GM23248 (cell line): ENCODE measurements around the gene SALL2. TPM values are rescaled to one million over a fixed set of nuclear protein-coding genes. Genes with fewer than 3 reads are reported as not detected.

Experiments used
- DNase-seq: peaks from one replicate; pipeline ENCODE4 v3.0.0-alpha.2; 2015
- H2AFZ ChIP-seq: fragments of 200-600 bp; sonication (generic); 2 replicates; pipeline ENCODE4 v1.6.1; 2016; ENCODE audit warnings: antibody characterized with exemption
- H3F3A ChIP-seq: fragments of 200-600 bp; sonication (generic); 2 replicates; pipeline ENCODE4 v1.6.1; 2016; ENCODE audit warnings: mild to moderate bottlenecking, antibody characterized with exemption, mixed run types; ENCODE audit not compliant: insufficient read depth
- H3K27ac ChIP-seq: fragments of 200-600 bp; sonication (generic); 2 replicates; pipeline ENCODE4 v1.5.1; 2016; ENCODE audit warnings: mild to moderate bottlenecking
- H3K27me3 ChIP-seq: fragments of 200-600 bp; sonication (generic); replicated peaks from 2 replicates; pipeline ENCODE4 v1.6.1; 2016; ENCODE audit warnings: mild to moderate bottlenecking; ENCODE audit not compliant: insufficient read depth
- H3K36me3 ChIP-seq: fragments of 200-600 bp; sonication (generic); 2 replicates; pipeline ENCODE4 v1.6.1; 2016; ENCODE audit warnings: low read depth, mild to moderate bottlenecking
- H3K4me1 ChIP-seq: fragments of 200-600 bp; sonication (generic); 2 replicates; pipeline ENCODE4 v1.6.1; 2016; ENCODE audit warnings: mild to moderate bottlenecking; ENCODE audit not compliant: insufficient read depth
- H3K4me2 ChIP-seq: fragments of 200-600 bp; sonication (generic); one replicate; pipeline ENCODE4 v1.6.1; 2016; ENCODE audit warnings: mild to moderate bottlenecking; ENCODE audit not compliant: unreplicated experiment
- H3K4me3 ChIP-seq: fragments of 200-600 bp; sonication (generic); 2 replicates; pipeline ENCODE4 v1.5.1; 2016; ENCODE audit warnings: mild to moderate bottlenecking
- H3K79me2 ChIP-seq: fragments of 200-600 bp; sonication (generic); 2 replicates; pipeline ENCODE4 v1.6.1; 2016; ENCODE audit warnings: mild to moderate bottlenecking; ENCODE audit not compliant: insufficient read depth
- H3K9ac ChIP-seq: fragments of 200-600 bp; sonication (generic); 2 replicates; pipeline ENCODE4 v1.6.1; 2016; ENCODE audit warnings: mild to moderate bottlenecking
- H3K9me2 ChIP-seq: fragments of 200-600 bp; sonication (generic); 2 replicates; pipeline ENCODE4 v1.6.1; 2016; ENCODE audit warnings: mixed run types, mild to moderate bottlenecking, moderate library complexity; ENCODE audit not compliant: insufficient read depth
- H3K9me3 ChIP-seq: fragments of 200-600 bp; sonication (generic); one replicate; pipeline ENCODE4 v1.6.1; 2017; ENCODE audit warnings: low read depth
- H4K20me1 ChIP-seq: fragments of 200-600 bp; sonication (generic); 2 replicates; pipeline ENCODE4 v1.6.0; 2016; ENCODE audit not compliant: insufficient read depth
- EZH2 ChIP-seq: fragments of 200-600 bp; sonication (generic); IDR thresholded peaks from 2 replicates; pipeline ENCODE4 v1.6.1; 2018; ENCODE audit warnings: antibody characterized with exemption, mild to moderate bottlenecking; ENCODE audit not compliant: insufficient read depth, poor library complexity, severe bottlenecking
- EZH2phosphoT487 ChIP-seq: fragments of 200-600 bp; sonication (generic); IDR thresholded peaks from 2 replicates; pipeline ENCODE4 v1.6.1; 2018; ENCODE audit warnings: antibody characterized with exemption, moderate library complexity, mild to moderate bottlenecking, low read depth; ENCODE audit not compliant: insufficient read depth
- WGBS, 2 experiments: methylation state at CpG; one replicate each; pipeline ENCODE4 v1.1.6; 2015 to 2017; ENCODE audit warnings: low lambda C conversion rate in 2 of 2, low coverage in 1 of 2; ENCODE audit errors: missing lambda C conversion rate in 2 of 2; 5-methylcytosine and 5-hydroxymethylcytosine counted together
- in situ Hi-C: fragments of 300-500 bp; cut with MboI; formaldehyde crosslinking; loops from 2 replicates; pipeline ENCODE4 v1.15.0; 2020
- polyA plus RNA-seq: library from polyadenylated mRNA; unstranded; fragments of >200 nt; fragmentation: Nextera tagmentation; extraction: Ambion mirVana; gene quantifications from 2 replicates; pipeline ENCODE4 v1.2.1, GENCODE V29; 2016
- total RNA-seq: library from RNA; depleted of rRNA; stranded (reverse); fragments of >200 nt; shearing (Covaris generic); gene quantifications from 2 replicates; pipeline ENCODE4 v1.2.3, GENCODE V29; 2014

SALL2 gene
- total and polyA plus RNA-seq, 2 experiments from 2014 or later: 0.69 to 2.7 TPM

GRCh38 chr14:21510735-21511657 lies 15.2 kb downstream of the SALL2 start, which contains the start of gene METTL3:
METTL3 (minus strand) TSS chr14:21511340; CDS start chr14:21511223, 117 bp downstream.
- Histone ChIP-seq H2AFZ (peak within 1 kb of the TSS; percentile 98), H4K20me1 (no peaks in the 10 kb centered on the region), H3K9ac (peak within 1 kb of the TSS; percentile 92), H3K9me2 (no peaks in the 10 kb centered on the region), H3K4me1 (peaks cover 5% of the 10 kb centered on the region), H3K27me3 (no peaks in the 10 kb centered on the region), H3K36me3 (no peaks in the 10 kb centered on the region), H3K9me3 (no peaks in the 10 kb centered on the region), H3F3A (0 out of 2 replicates have a peak, but pooled peaks cover 4% of the 10 kb centered on the region), H3K27ac (peak within 1 kb of the TSS; percentile 92), H3K4me2 (peak within 1 kb of the TSS; percentile 79), H3K79me2 (peaks cover 50% of the 10 kb centered on the region), H3K4me3 (peak within 1 kb of the TSS; percentile 97)
- in situ Hi-C loops: no loop called here
- peak; percentile 100 for DNase-seq
- TF ChIP-seq EZH2phosphoT487: no peak
- TF ChIP-seq EZH2: no peak
- WGBS, 2 experiments: 1% methylated on average over 51 to 53 of the region's 53 CpGs

GRCh38 chr14:21509432-21510143 lies 16.6 kb downstream of the SALL2 start:
- peaks cover 5% of the 10 kb centered on the region for H3K4me1 ChIP-seq
- H3K9ac ChIP-seq: peak overlapping the region; percentile 92
- 94 to 97% methylated on average over 6 of the region's 6 CpGs for WGBS, 2 experiments
- no peaks in the 10 kb centered on the region for H3K27me3 ChIP-seq
- 0 out of 2 replicates have a peak overlapping the region, but pooled peaks have one; percentile 98 for H2AFZ ChIP-seq
- peak overlapping the region; percentile 97 for H3K4me3 ChIP-seq
- in situ Hi-C loops: no loop called here
- no peaks in the 10 kb centered on the region for H3K9me2 ChIP-seq
- no peak for TF ChIP-seq EZH2
- no peak for TF ChIP-seq EZH2phosphoT487
- no peaks in the 10 kb centered on the region for H4K20me1 ChIP-seq
- no peak for DNase-seq
- H3F3A ChIP-seq: 0 out of 2 replicates have a peak, but pooled peaks cover 4% of the 10 kb centered on the region
- peaks cover 64% of the 10 kb centered on the region for H3K79me2 ChIP-seq
- H3K27ac ChIP-seq: peak overlapping the region; percentile 92
- H3K36me3 ChIP-seq: no peaks in the 10 kb centered on the region
- no peaks in the 10 kb centered on the region for H3K9me3 ChIP-seq
- peak overlapping the region; percentile 79 for H3K4me2 ChIP-seq

- no peak overlapping the region for H3K9ac ChIP-seq
- peaks cover 82% of the 10 kb centered on the region for H3K79me2 ChIP-seq
- H3F3A ChIP-seq: 0 out of 2 replicates have a peak, but pooled peaks cover 6% of the 10 kb centered on the region
- no peak overlapping the region for H3K27ac ChIP-seq
- H3K36me3 ChIP-seq: peaks cover 11% of the 10 kb centered on the region; the same call in 1 of the 2 replicates
- no peaks in the 10 kb centered on the region for H3K27me3 ChIP-seq
- TF ChIP-seq EZH2phosphoT487 (no peak), EZH2 (no peak)
- no peak overlapping the region for H2AFZ ChIP-seq
- peaks cover 5% of the 10 kb centered on the region for H3K4me1 ChIP-seq
- H3K9me2 ChIP-seq: no peaks in the 10 kb centered on the region
- H4K20me1 ChIP-seq: no peaks in the 10 kb centered on the region
- no peak overlapping the region for H3K4me3 ChIP-seq
- H3K4me2 ChIP-seq: no peak overlapping the region
- 53 to 59% methylated on average over 2 of the region's 2 CpGs for WGBS, 2 experiments
- in situ Hi-C loops: no loop called here
- no peak for DNase-seq
- no peaks in the 10 kb centered on the region for H3K9me3 ChIP-seq
These were observed 19.6 kb downstream of the SALL2 start for GRCh38 chr14:21506557-21506956.

- Histone ChIP-seq H3K27ac (no peak overlapping the region), H3K4me1 (peaks cover 5% of the 10 kb centered on the region), H3K27me3 (no peaks in the 10 kb centered on the region), H3K9ac (no peak overlapping the region), H3K36me3 (peaks cover 11% of the 10 kb centered on the region; the same call in 1 of the 2 replicates), H3K9me3 (no peaks in the 10 kb centered on the region), H3K79me2 (peaks cover 73% of the 10 kb centered on the region), H2AFZ (no peak overlapping the region), H3K4me2 (no peak overlapping the region), H3K9me2 (no peaks in the 10 kb centered on the region), H3K4me3 (no peak overlapping the region), H4K20me1 (no peaks in the 10 kb centered on the region), H3F3A (0 out of 2 replicates have a peak, but pooled peaks cover 4% of the 10 kb centered on the region)
- no peak for DNase-seq
- in situ Hi-C loops: no loop called here
- TF ChIP-seq EZH2: no peak
- TF ChIP-seq EZH2phosphoT487: no peak
These were observed 21.1 kb downstream of the SALL2 start for GRCh38 chr14:21505012-21505553.
